ENCODE measurements around the gene CLEC16A.
"Not testable (repeated sequence)": the region's sequence is repeated elsewhere in the genome, so short reads cannot be mapped to it uniquely, and the experiment has no call there.

CLEC16A gene

GRCh38 chr16:10923650-10924214, 20.6 kb upstream of the CLEC16A start:
- DNase-seq: no peak

- DNase-seq: not testable (repeated sequence)
Observed at GRCh38 chr16:10925285-10925684, 19.1 kb upstream of the CLEC16A start.

GRCh38 chr16:10926094-10926493, 18.3 kb upstream of the CLEC16A start:
- DNase-seq: no peak

GRCh38 chr16:10926867-10927266, 17.5 kb upstream of the CLEC16A start:
- no peak for DNase-seq

GRCh38 chr16:10927497-10928112, 16.8 kb upstream of the CLEC16A start:
- no peak for DNase-seq

- DNase-seq: not testable (repeated sequence)
Observed at GRCh38 chr16:10929097-10929496, 15.3 kb upstream of the CLEC16A start.

GRCh38 chr16:10929853-10930754, 14.3 kb upstream of the CLEC16A start:
- DNase-seq: no peak

GRCh38 chr16:10930755-10931093, 13.6 kb upstream of the CLEC16A start:
- DNase-seq: no peak

GRCh38 chr16:10931134-10931533, 13.2 kb upstream of the CLEC16A start:
- no peak for DNase-seq

- no peak for DNase-seq
Observed at GRCh38 chr16:10931977-10932632, 12.3 kb upstream of the CLEC16A start.

GRCh38 chr16:10932959-10933710, 11.2 kb upstream of the CLEC16A start:
- DNase-seq: no peak

GRCh38 chr16:10933865-10934264, 10.5 kb upstream of the CLEC16A start:
- DNase-seq: no peak

GRCh38 chr16:10934325-10935107, 9.8 kb upstream of the CLEC16A start:
- DNase-seq: no peak

- no peak for DNase-seq
Observed at GRCh38 chr16:10935226-10935915, 9.0 kb upstream of the CLEC16A start.

GRCh38 chr16:10936272-10936984, 7.9 kb upstream of the CLEC16A start:
- no peak for DNase-seq

GRCh38 chr16:10937068-10937859, 7.1 kb upstream of the CLEC16A start:
- no peak for DNase-seq

- DNase-seq: no peak
Observed at GRCh38 chr16:10938321-10938720, 6.0 kb upstream of the CLEC16A start.

GRCh38 chr16:10938796-10939648, 5.3 kb upstream of the CLEC16A start:
- DNase-seq: no peak

All from eye (tissue), 1 donor.